Measurements from ENCODE around the gene VSIG1.

VSIG1 gene

DNA sequence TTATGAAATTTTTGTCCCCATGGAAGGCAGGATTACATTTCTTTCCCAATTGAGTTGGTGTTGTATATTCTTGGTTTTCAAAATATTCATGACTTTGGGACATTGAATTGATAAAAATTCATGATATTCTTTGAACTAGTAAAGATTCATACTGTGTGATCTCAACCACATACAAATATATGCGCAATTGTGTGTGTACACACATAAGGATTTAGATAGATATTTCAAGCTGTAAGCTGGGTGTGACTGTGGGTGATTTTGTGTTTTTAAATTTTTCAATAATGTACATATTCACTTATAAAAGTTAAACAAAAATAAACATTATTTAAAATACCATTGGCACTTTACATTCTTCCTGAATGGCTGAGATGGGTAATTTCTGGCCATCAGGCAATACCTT is 19.5 kb upstream of the VSIG1 start:
- Histone ChIP-seq H3K36me3 (ENCODE audit: insufficient read depth, low read length) (no peaks in the 10 kb centered on the region), H3K9me3 (ENCODE audit: low read depth, low read length) (no peaks in the 10 kb centered on the region), H3K9ac (ENCODE audit: insufficient read length) (no peak overlapping the region), H3K27ac (no peak overlapping the region), H3K4me3 (no peak overlapping the region)
- TF ChIP-seq EZH2 (IDR thresholded peaks at IDR 0.05) (no peak), FOXP2 (optimal IDR thresholded peaks at IDR 0.05; ENCODE audit: control extremely low read depth, extremely low read length, insufficient read depth) (no peak), POLR2AphosphoS5 (IDR thresholded peaks at IDR 0.05; ENCODE audit: borderline replicate concordance, low read depth, low read length) (no peak)
- no peak for DNase-seq (ENCODE audit: low read depth, low spot score)

DNA sequence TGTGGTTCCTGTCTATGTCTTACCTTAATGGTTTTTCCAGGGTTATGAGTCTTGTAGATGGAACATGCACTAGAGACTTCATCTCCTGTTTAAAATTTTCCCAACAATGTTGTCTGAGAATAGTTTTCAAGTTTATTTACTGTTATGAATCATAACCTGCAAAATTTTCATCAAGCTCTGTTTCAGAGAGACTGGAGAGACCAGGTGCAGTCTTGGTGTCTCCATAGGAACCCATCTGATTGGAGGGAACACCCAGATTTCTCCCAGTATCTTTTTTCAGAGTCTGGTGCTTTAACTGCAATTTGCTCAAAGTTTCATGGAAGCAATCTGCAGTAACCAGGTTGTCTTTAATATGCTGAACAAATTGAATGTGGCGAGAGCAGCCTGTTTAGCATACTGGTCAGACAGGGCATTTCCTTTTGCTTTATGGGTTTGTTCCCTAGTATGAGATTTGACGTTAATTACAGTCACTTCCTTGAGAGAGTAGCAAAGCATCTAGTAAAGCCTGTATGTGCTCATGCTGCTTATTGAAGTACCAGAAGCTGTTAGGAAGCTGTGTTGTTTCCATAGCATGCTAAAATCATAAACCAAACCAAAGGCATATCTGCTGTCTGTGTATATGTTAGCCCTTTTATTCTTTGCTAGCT is 18.8 kb upstream of the VSIG1 start:
- Histone ChIP-seq H3K4me3 (no peak overlapping the region), H3K36me3 (ENCODE audit: insufficient read depth, low read length) (no peaks in the 10 kb centered on the region), H3K9ac (ENCODE audit: insufficient read length) (no peak overlapping the region), H3K27ac (no peak overlapping the region), H3K9me3 (ENCODE audit: low read depth, low read length) (no peaks in the 10 kb centered on the region)
- TF ChIP-seq EZH2 (IDR thresholded peaks at IDR 0.05), result no peak
- no peak for TF ChIP-seq POLR2AphosphoS5 (IDR thresholded peaks at IDR 0.05; ENCODE audit: borderline replicate concordance, low read depth, low read length)
- no peak for TF ChIP-seq FOXP2 (optimal IDR thresholded peaks at IDR 0.05; ENCODE audit: control extremely low read depth, extremely low read length, insufficient read depth)
- DNase-seq (ENCODE audit: low read depth, low spot score), result no peak

DNA sequence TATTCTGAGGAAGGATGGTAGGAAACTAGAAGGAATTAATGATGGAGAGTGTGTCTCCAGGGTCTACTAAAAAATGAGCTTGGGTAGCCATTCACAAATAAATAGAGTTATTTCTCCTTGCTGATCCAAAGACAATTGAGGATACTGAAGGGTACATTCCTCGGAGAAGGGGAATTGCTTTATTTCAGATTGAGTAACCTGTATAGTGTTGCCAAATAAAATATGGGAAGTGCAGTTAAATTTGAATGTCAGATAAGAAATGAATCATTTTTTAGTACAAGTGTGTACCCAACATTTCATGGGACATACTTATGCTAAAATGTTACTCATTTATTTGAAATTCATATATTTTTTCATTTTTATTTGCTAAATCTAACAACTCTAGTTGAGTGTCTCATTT is 16.0 kb upstream of the VSIG1 start:
- H3K9ac ChIP-seq (ENCODE audit: insufficient read length), result no peak overlapping the region
- no peak overlapping the region for H3K27ac ChIP-seq

DNA sequence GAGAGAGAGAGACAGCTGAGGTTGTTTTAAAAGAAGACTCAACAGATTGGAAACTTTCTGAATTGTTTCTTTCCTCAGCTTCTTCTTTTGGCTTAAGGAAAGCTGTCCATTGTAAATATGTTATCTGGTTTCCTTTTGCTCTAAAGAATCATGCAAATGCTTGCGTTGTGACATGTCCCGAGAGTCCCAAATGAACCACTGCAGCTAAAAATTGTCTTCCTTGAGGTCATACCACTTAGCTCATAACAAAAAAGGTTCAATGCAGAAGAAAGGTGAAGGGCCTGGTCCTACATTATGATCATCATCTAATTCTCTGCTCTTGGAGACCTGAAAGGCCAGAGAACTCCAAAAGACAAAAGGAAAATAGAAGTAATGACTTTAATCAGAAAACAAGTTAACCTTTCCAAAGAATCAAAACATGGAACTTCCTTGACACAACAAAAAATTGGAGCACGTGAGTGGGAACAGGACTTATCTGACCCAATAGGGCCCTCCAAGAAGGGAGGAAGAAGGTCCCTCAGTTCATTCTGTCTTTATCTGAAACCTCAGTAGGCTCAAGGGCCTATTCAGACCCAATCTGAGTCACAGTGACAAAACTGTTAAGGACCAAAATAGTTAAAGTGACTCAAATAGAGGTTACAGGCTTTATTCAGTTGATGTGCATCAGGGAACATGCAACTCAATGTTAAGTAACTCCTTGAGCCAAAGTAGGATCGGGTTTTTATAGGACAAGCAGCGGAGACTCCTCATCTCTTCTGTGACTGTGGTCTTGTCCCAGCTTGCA is 14.7 kb upstream of the VSIG1 start:
- no peak for DNase-seq (ENCODE audit: low read depth, low spot score)
- TF ChIP-seq EZH2 (IDR thresholded peaks at IDR 0.05), result no peak
- no peak for TF ChIP-seq FOXP2 (optimal IDR thresholded peaks at IDR 0.05; ENCODE audit: control extremely low read depth, extremely low read length, insufficient read depth)
- TF ChIP-seq POLR2AphosphoS5 (IDR thresholded peaks at IDR 0.05; ENCODE audit: borderline replicate concordance, low read depth, low read length), result no peak
- Histone ChIP-seq H3K9ac (ENCODE audit: insufficient read length) (no peak overlapping the region), H3K36me3 (ENCODE audit: insufficient read depth, low read length) (no peaks in the 10 kb centered on the region), H3K9me3 (ENCODE audit: low read depth, low read length) (no peaks in the 10 kb centered on the region), H3K4me3 (no peak overlapping the region), H3K27ac (no peak overlapping the region)

More for the DNA sequence above, 16.0 kb upstream of the VSIG1 start:
- no peak for DNase-seq (ENCODE audit: low read depth, low spot score)
- H3K36me3 ChIP-seq (ENCODE audit: insufficient read depth, low read length), result no peaks in the 10 kb centered on the region
- TF ChIP-seq EZH2 (IDR thresholded peaks at IDR 0.05) (no peak), FOXP2 (optimal IDR thresholded peaks at IDR 0.05; ENCODE audit: control extremely low read depth, extremely low read length, insufficient read depth) (no peak), POLR2AphosphoS5 (IDR thresholded peaks at IDR 0.05; ENCODE audit: borderline replicate concordance, low read depth, low read length) (no peak)
- no peaks in the 10 kb centered on the region for H3K9me3 ChIP-seq (ENCODE audit: low read depth, low read length)
- H3K4me3 ChIP-seq, result no peak overlapping the region

DNA sequence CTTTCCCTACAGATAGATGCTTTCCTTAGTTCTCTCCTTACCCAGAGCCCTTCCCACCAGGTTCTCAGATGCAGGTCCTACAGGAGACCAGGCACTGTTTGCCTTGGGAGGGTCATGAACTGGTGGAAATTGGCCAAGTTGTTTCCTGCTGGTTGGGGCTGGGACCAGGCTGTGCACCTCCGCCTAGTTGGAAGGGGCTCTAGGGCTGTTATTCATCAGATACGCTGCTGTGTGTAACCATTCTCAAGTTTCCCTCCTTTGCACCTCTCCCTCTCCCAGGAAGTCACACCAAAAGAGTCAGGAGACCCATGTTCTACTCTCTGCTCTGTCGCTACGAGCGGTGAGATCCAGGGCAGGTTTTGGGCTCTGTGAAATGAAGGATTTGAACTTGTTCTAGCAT is 11.9 kb upstream of the VSIG1 start:
- no peak for TF ChIP-seq EZH2 (IDR thresholded peaks at IDR 0.05)
- no peak for TF ChIP-seq POLR2AphosphoS5 (IDR thresholded peaks at IDR 0.05; ENCODE audit: borderline replicate concordance, low read depth, low read length)
- no peak for TF ChIP-seq FOXP2 (optimal IDR thresholded peaks at IDR 0.05; ENCODE audit: control extremely low read depth, extremely low read length, insufficient read depth)
- Histone ChIP-seq H3K4me3 (no peak overlapping the region), H3K36me3 (ENCODE audit: insufficient read depth, low read length) (no peaks in the 10 kb centered on the region), H3K9me3 (ENCODE audit: low read depth, low read length) (no peaks in the 10 kb centered on the region), H3K9ac (ENCODE audit: insufficient read length) (no peak overlapping the region), H3K27ac (no peak overlapping the region)
- no peak for DNase-seq (ENCODE audit: low read depth, low spot score)

DNA sequence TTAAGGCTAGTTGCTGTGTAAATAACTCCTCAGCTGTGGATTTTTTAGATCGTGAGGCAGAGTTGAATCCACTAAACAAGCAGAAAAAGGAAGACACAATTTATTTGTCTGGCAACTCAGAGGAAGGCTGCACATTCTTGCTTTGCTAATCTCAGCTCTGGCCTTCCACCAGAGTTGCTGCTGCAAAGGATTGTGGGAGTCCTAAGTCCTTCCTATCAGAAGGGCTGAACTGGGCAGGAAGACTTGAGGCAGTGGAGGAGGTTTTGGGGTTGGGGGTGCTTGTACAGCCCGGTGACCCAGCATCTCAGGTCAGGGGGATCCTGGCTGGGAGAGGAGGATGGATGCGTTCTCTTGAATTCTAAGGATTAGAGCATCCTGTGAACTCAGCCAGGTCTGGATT is 11.0 kb upstream of the VSIG1 start:
- H3K9ac ChIP-seq (ENCODE audit: insufficient read length), result no peak overlapping the region
- no peaks in the 10 kb centered on the region for H3K36me3 ChIP-seq (ENCODE audit: insufficient read depth, low read length)
- no peak overlapping the region for H3K27ac ChIP-seq
- H3K9me3 ChIP-seq (ENCODE audit: low read depth, low read length), result no peaks in the 10 kb centered on the region
- no peak for DNase-seq (ENCODE audit: low read depth, low spot score)
- H3K4me3 ChIP-seq, result no peak overlapping the region
- TF ChIP-seq POLR2AphosphoS5 (IDR thresholded peaks at IDR 0.05; ENCODE audit: borderline replicate concordance, low read depth, low read length) (no peak), FOXP2 (optimal IDR thresholded peaks at IDR 0.05; ENCODE audit: control extremely low read depth, extremely low read length, insufficient read depth) (no peak), EZH2 (IDR thresholded peaks at IDR 0.05) (no peak)

DNA sequence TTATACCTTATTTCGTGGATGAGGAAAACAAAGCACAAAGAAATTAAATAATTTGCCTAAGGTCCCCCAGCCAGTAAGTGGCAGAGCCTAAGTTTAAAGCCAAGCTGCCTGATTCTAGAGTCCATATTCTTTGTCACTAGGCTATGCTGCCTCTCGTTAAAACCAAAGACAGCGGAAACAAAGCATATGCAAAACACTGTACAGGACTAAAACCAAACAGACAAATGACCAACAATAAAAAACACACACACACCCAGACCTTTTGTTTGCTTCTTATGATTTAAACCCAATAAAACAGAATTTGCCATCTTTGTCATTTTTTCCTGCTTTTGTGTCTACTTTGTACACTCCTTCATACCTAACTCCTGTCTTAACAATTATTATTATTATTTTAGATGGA is 10.1 kb upstream of the VSIG1 start:
- no peak overlapping the region for H3K9ac ChIP-seq (ENCODE audit: insufficient read length)
- no peak overlapping the region for H3K27ac ChIP-seq
- no peak for DNase-seq (ENCODE audit: low read depth, low spot score)
- TF ChIP-seq POLR2AphosphoS5 (IDR thresholded peaks at IDR 0.05; ENCODE audit: borderline replicate concordance, low read depth, low read length) (no peak), FOXP2 (optimal IDR thresholded peaks at IDR 0.05; ENCODE audit: control extremely low read depth, extremely low read length, insufficient read depth) (no peak), EZH2 (IDR thresholded peaks at IDR 0.05) (no peak)
- no peak overlapping the region for H3K4me3 ChIP-seq
- no peaks in the 10 kb centered on the region for H3K36me3 ChIP-seq (ENCODE audit: insufficient read depth, low read length)
- H3K9me3 ChIP-seq (ENCODE audit: low read depth, low read length), result no peaks in the 10 kb centered on the region

DNA sequence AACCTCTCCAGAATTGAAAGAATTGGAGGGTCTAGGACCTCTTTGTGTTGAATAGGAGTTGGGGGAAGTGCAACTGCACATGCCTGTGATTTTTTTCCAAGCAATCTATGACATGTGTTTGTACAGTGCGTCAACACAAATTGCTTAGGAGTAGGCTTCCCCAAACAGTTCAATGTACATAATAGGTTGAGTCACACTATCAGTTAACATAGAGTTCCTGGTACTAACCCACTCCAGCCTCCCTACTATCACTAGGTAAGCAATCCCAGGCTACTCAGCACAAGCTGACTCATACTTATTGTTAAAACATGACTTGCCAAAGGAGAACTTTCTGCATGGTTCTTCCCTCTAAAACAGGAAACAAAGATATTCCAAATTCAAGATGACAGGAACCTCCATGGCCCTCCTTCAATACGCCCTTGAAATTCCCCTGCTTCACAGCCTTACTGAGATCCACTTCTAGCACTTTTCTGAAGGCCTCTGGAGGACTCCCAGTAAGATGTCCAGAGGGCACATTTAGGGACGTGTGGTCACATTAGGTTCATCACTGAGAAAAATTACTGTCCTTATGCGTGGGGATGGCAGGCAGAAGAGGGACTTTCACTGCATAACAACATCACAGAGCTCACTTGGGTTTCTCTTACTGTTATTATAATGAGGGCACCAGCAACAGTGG is 8.4 kb upstream of the VSIG1 start:
- no peaks in the 10 kb centered on the region for H3K36me3 ChIP-seq (ENCODE audit: insufficient read depth, low read length)
- no peak for TF ChIP-seq POLR2AphosphoS5 (IDR thresholded peaks at IDR 0.05; ENCODE audit: borderline replicate concordance, low read depth, low read length)
- no peak for TF ChIP-seq EZH2 (IDR thresholded peaks at IDR 0.05)
- TF ChIP-seq FOXP2 (optimal IDR thresholded peaks at IDR 0.05; ENCODE audit: control extremely low read depth, extremely low read length, insufficient read depth), result no peak
- DNase-seq (ENCODE audit: low read depth, low spot score), result no peak
- H3K9ac ChIP-seq (ENCODE audit: insufficient read length), result no peak overlapping the region
- no peak overlapping the region for H3K4me3 ChIP-seq
- no peaks in the 10 kb centered on the region for H3K9me3 ChIP-seq (ENCODE audit: low read depth, low read length)
- H3K27ac ChIP-seq, result no peak overlapping the region
